ENCODE data around the gene ATXN7L2. TPM values are rescaled to one million over a fixed set of nuclear protein-coding genes. Genes with fewer than 3 reads are reported as not detected.

Gene ATXN7L2
- total RNA-seq, 1 experiment from 2014 or later = 17.3 TPM

GRCh38 chr1:109513110-109513710 is 29.5 kb downstream of the ATXN7L2 start:
- Mint-ChIP-seq H3K9me3 (no peaks in the 10 kb centered on the region), H3K27ac (no peak overlapping the region), H3K36me3 (ENCODE audit: insufficient read depth in 1 of 3, low read depth in 3 of 3) (no peaks in the 10 kb centered on the region), H3K27me3 (ENCODE audit: low read depth) (peaks cover 51% of the 10 kb centered on the region), H3K4me3 (no peak overlapping the region), H3K4me1 (peaks cover 13 to 14% of the 10 kb centered on the region in 2 experiments)
- no peaks in the 10 kb centered on the region for H4K20me1 ChIP-seq (ENCODE audit: control insufficient read depth, insufficient read depth, insufficient read length)
- H2AK5ac ChIP-seq (ENCODE audit: insufficient read length, low read length) = no peak overlapping the region
- H2BK120ac ChIP-seq (ENCODE audit: low read depth, low read length, poor library complexity, severe bottlenecking) = no peak overlapping the region
- no peak overlapping the region for H3K9ac ChIP-seq (ENCODE audit: extremely low read depth, insufficient read length, low read length)
- peaks cover 2% of the 10 kb centered on the region; the same call in 1 of the 2 replicates for H3K27me3 ChIP-seq (ENCODE audit: insufficient read depth, low read length)
- no peak overlapping the region for H3K18ac ChIP-seq (ENCODE audit: insufficient read length, low read depth, low read length)
- H4K8ac ChIP-seq (replicated peaks; ENCODE audit: insufficient read length, low read depth, low read length) = no peak overlapping the region
- H3K23me2 ChIP-seq (ENCODE audit: insufficient read length, low read depth, low read length, poor library complexity, severe bottlenecking) = peaks cover 7% of the 10 kb centered on the region
- H3K27ac ChIP-seq (ENCODE audit: insufficient read length, low read depth, low read length) = no peak overlapping the region
- no peak overlapping the region for H2BK15ac ChIP-seq (ENCODE audit: low read depth, low read length)
- no peak overlapping the region for H3T11ph ChIP-seq (ENCODE audit: low read length)
- H4K5ac ChIP-seq (ENCODE audit: insufficient read length, low read depth, low read length) = no peak overlapping the region
- no peaks in the 10 kb centered on the region for H3K79me1 ChIP-seq (ENCODE audit: insufficient read depth, low read depth, low read length, poor library complexity, severe bottlenecking)
- no peak overlapping the region for H3K23ac ChIP-seq (ENCODE audit: insufficient read length, low read depth, low read length)
- H3K14ac ChIP-seq (ENCODE audit: insufficient read depth, low read length) = no peak overlapping the region
- no peak overlapping the region for H4K91ac ChIP-seq (ENCODE audit: insufficient read length, low read depth, low read length)
- no peak for TF ChIP-seq CTCF (conservative IDR thresholded peaks at IDR 0.05)
- no peaks in the 10 kb centered on the region for H3K79me2 ChIP-seq (ENCODE audit: insufficient read depth, low read length)
- H2BK12ac ChIP-seq (ENCODE audit: insufficient read length, low read depth, low read length) = no peak overlapping the region
- H3K4ac ChIP-seq (ENCODE audit: low read depth, low read length) = no peak overlapping the region
- no peak overlapping the region for H2BK5ac ChIP-seq (ENCODE audit: insufficient read length, low read length)
- H2BK20ac ChIP-seq (ENCODE audit: low read depth, low read length, poor library complexity, severe bottlenecking) = no peak overlapping the region
- no peak overlapping the region for H2AFZ ChIP-seq (ENCODE audit: low read length)
- H3K4me2 ChIP-seq (ENCODE audit: insufficient read depth, insufficient read length, low read length) = no peak overlapping the region
- no CpG with 5 or more reads among the region's 2 CpGs for WGBS (ENCODE audit: extremely low coverage, insufficient read length, low lambda C conversion rate)
- peaks cover 3% of the 10 kb centered on the region; the same call in 1 of the 2 replicates for H3K4me1 ChIP-seq (ENCODE audit: insufficient read depth, low read length)
- H3K56ac ChIP-seq (ENCODE audit: insufficient read length, low read depth, low read length) = no peak overlapping the region
- no peak for DNase-seq
- no peaks in the 10 kb centered on the region for H3K9me3 ChIP-seq (ENCODE audit: control insufficient read depth, low read depth, low read length)

Measured in H9 (cell line).